OCI-LY1 (cell line): Measurements from ENCODE around the gene RTKN2.

Experiments used
- EZH2 ChIP-seq: fragments of 200-600 bp; sonication (generic), shearing (Covaris generic); IDR thresholded peaks from 2 replicates; pipeline ENCODE4 v1.8.0; 2017; ENCODE audit warnings: borderline replicate concordance, mixed run types, mild to moderate bottlenecking, antibody characterized with exemption, low read length, moderate library complexity, mixed read lengths
- TF ChIP-seq, protein P1 (sequence below): fragments of 200-600 bp; sonication (generic), shearing (Covaris generic); IDR thresholded peaks from 2 replicates; pipeline ENCODE4 v1.5.1; 2017; ENCODE audit warnings: mild to moderate bottlenecking, antibody characterized with exemption, low read length, moderate library complexity, mixed read lengths

DNA sequence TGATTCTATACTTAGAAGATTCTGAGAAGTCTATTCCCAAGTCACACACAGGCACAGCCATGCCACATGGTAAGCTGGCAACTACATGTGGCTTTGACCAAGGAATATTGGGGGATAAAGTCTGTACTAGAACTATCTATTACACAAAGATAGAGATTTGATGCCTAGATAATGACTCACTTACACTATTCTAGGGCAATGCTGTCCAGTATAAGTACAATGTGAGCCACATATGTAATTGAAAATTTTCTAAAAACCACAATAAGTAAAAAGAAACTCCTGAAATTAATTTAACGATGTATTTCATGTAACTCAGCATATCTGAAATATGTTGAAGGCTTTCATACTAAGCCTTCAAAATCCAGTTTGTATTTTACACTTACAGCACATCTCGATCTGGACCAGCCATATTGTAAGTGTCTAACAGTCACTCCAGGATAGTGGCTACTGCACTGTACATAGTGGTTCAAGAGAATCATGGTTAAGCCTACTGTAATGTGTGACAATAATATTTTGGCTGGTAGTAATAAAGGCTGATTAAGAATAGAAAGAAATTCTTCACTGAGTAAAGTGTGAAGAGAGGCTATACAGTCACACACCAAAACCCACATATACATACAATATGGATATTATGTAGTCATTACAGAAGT lies 62.8 kb downstream of the RTKN2 start:
- TF ChIP-seq, protein P1, sequence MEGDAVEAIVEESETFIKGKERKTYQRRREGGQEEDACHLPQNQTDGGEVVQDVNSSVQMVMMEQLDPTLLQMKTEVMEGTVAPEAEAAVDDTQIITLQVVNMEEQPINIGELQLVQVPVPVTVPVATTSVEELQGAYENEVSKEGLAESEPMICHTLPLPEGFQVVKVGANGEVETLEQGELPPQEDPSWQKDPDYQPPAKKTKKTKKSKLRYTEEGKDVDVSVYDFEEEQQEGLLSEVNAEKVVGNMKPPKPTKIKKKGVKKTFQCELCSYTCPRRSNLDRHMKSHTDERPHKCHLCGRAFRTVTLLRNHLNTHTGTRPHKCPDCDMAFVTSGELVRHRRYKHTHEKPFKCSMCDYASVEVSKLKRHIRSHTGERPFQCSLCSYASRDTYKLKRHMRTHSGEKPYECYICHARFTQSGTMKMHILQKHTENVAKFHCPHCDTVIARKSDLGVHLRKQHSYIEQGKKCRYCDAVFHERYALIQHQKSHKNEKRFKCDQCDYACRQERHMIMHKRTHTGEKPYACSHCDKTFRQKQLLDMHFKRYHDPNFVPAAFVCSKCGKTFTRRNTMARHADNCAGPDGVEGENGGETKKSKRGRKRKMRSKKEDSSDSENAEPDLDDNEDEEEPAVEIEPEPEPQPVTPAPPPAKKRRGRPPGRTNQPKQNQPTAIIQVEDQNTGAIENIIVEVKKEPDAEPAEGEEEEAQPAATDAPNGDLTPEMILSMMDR, result no peak
- no peak for TF ChIP-seq EZH2
